H9 (cell line): ENCODE data around the gene GPI. TPM values are rescaled to one million over a fixed set of nuclear protein-coding genes. Genes with fewer than 3 reads are reported as not detected.

ENCODE experiments used
- DNase-seq: peaks from one replicate; pipeline ENCODE4 v3.0.0-alpha.2; 2017
- H2AFZ ChIP-seq: one replicate; pipeline ENCODE4 v1.6.1; 2013; ENCODE audit warnings: mild to moderate bottlenecking, low read length, control low read depth, moderate library complexity
- H2AK5ac ChIP-seq: 2 replicates; pipeline ENCODE4 v1.6.1; 2013; ENCODE audit warnings: low read length, control low read depth, mixed read lengths; ENCODE audit not compliant: insufficient read length
- H2BK120ac ChIP-seq: one replicate; pipeline ENCODE4 v1.6.1; 2013; ENCODE audit warnings: low read depth, mild to moderate bottlenecking, low read length, control low read depth, inconsistent platforms; ENCODE audit not compliant: poor library complexity, severe bottlenecking
- H2BK12ac ChIP-seq: 2 replicates; pipeline ENCODE4 v1.6.1; 2013; ENCODE audit warnings: low read length, control low read depth, mixed read lengths, low read depth; ENCODE audit not compliant: insufficient read length
- H2BK15ac ChIP-seq: 2 replicates; pipeline ENCODE4 v1.6.1; 2013; ENCODE audit warnings: low read depth, low read length, control low read depth
- H2BK20ac ChIP-seq: one replicate; pipeline ENCODE4 v1.6.1; 2013; ENCODE audit warnings: low read depth, mild to moderate bottlenecking, low read length, control low read depth, inconsistent platforms; ENCODE audit not compliant: poor library complexity, severe bottlenecking
- H2BK5ac ChIP-seq: 2 replicates; pipeline ENCODE4 v1.6.1; 2013; ENCODE audit warnings: low read length, control low read depth, mixed read lengths; ENCODE audit not compliant: insufficient read length
- H3K14ac ChIP-seq: 2 replicates; pipeline ENCODE4 v1.6.1; 2013; ENCODE audit warnings: low read length, control low read depth; ENCODE audit not compliant: insufficient read depth
- H3K18ac ChIP-seq: 2 replicates; pipeline ENCODE4 v1.6.1; 2013; ENCODE audit warnings: low read depth, mild to moderate bottlenecking, mixed read lengths, low read length, control low read depth; ENCODE audit not compliant: insufficient read length
- H3K23ac ChIP-seq: 2 replicates; pipeline ENCODE4 v1.6.1; 2013; ENCODE audit warnings: low read length, control low read depth, mixed read lengths, low read depth; ENCODE audit not compliant: insufficient read length
- H3K23me2 ChIP-seq: 2 replicates; pipeline ENCODE4 v1.6.1; 2013; ENCODE audit warnings: low read depth, mild to moderate bottlenecking, mixed read lengths, low read length, control low read depth; ENCODE audit not compliant: insufficient read length, poor library complexity, severe bottlenecking
- H3K27ac ChIP-seq: 2 replicates; pipeline ENCODE4 v1.5.1; 2013; ENCODE audit warnings: low read length, control low read depth, mixed read lengths, low read depth; ENCODE audit not compliant: insufficient read length
- H3K27me3 ChIP-seq: 2 replicates; pipeline ENCODE4 v1.6.1; 2013; ENCODE audit warnings: low read length, control low read depth, inconsistent platforms; ENCODE audit not compliant: insufficient read depth
- H3K4ac ChIP-seq: 2 replicates; pipeline ENCODE4 v1.6.1; 2013; ENCODE audit warnings: low read depth, mild to moderate bottlenecking, control low read depth, inconsistent platforms, low read length, moderate library complexity
- H3K4me1 ChIP-seq: 2 replicates; pipeline ENCODE4 v1.6.1; 2013; ENCODE audit warnings: low read length, control low read depth, inconsistent platforms; ENCODE audit not compliant: insufficient read depth
- H3K4me2 ChIP-seq: 2 replicates; pipeline ENCODE4 v1.6.1; 2013; ENCODE audit warnings: low read length, control low read depth, mixed read lengths; ENCODE audit not compliant: insufficient read length, insufficient read depth
- H3K56ac ChIP-seq: 2 replicates; pipeline ENCODE4 v1.6.1; 2013; ENCODE audit warnings: low read depth, mild to moderate bottlenecking, mixed read lengths, low read length, control low read depth; ENCODE audit not compliant: insufficient read length
- H3K79me1 ChIP-seq: 2 replicates; pipeline ENCODE4 v1.6.1; 2013; ENCODE audit warnings: low read depth, mild to moderate bottlenecking, moderate library complexity, low read length, control low read depth, inconsistent platforms; ENCODE audit not compliant: insufficient read depth, poor library complexity, severe bottlenecking
- H3K79me2 ChIP-seq: 2 replicates; pipeline ENCODE4 v1.6.1; 2013; ENCODE audit warnings: low read length, control low read depth, inconsistent platforms; ENCODE audit not compliant: insufficient read depth
- H3K9ac ChIP-seq: 2 replicates; pipeline ENCODE4 v1.6.1; 2013; ENCODE audit warnings: low read length, control low read depth, mixed read lengths; ENCODE audit not compliant: insufficient read length; ENCODE audit errors: extremely low read depth
- H3K9me3 ChIP-seq: one replicate; pipeline ENCODE4 v1.6.1; 2013; ENCODE audit warnings: low read depth, low read length, inconsistent platforms; ENCODE audit not compliant: control insufficient read depth
- H3T11ph ChIP-seq: one replicate; pipeline ENCODE4 v1.6.1; 2013; ENCODE audit warnings: mild to moderate bottlenecking, low read length, control low read depth, inconsistent platforms
- H4K20me1 ChIP-seq: one replicate; pipeline ENCODE4 v1.6.1; 2013; ENCODE audit not compliant: control insufficient read depth, insufficient read length, insufficient read depth
- H4K5ac ChIP-seq: 2 replicates; pipeline ENCODE4 v1.6.1; 2013; ENCODE audit warnings: low read depth, mild to moderate bottlenecking, mixed read lengths, low read length, control low read depth; ENCODE audit not compliant: insufficient read length
- H4K8ac ChIP-seq: replicated peaks from 2 replicates; pipeline ENCODE4 v1.6.1; 2013; ENCODE audit warnings: low read length, control low read depth, mixed read lengths, low read depth; ENCODE audit not compliant: insufficient read length
- H4K91ac ChIP-seq: 2 replicates; pipeline ENCODE4 v1.6.1; 2013; ENCODE audit warnings: low read depth, mild to moderate bottlenecking, moderate library complexity, mixed read lengths, low read length, control low read depth; ENCODE audit not compliant: insufficient read length
- H3K27ac Mint-ChIP-seq, 3 experiments: 2 replicates in 2 of 3; 3 replicates in 1 of 3; pipeline ENCODE4 v1.8.0; 2020 to 2021; ENCODE audit warnings: mixed read lengths in 3 of 3, mild to moderate bottlenecking in 1 of 3, moderate library complexity in 1 of 3
- H3K27me3 Mint-ChIP-seq: 2 replicates; pipeline ENCODE4 v1.8.0; 2021; ENCODE audit warnings: low read depth, mild to moderate bottlenecking, moderate library complexity, mixed read lengths
- H3K36me3 Mint-ChIP-seq, 3 experiments: 2 replicates in 2 of 3; 3 replicates in 1 of 3; pipeline ENCODE4 v1.8.0; 2020 to 2021; ENCODE audit warnings: low read depth in 3 of 3, mixed read lengths in 3 of 3; ENCODE audit not compliant: insufficient read depth in 1 of 3
- H3K4me1 Mint-ChIP-seq, 2 experiments: 2 replicates each; pipeline ENCODE4 v1.8.0; 2020; ENCODE audit warnings: mixed read lengths in 2 of 2
- H3K4me3 Mint-ChIP-seq, 2 experiments: 2 replicates in 1 of 2; 3 replicates in 1 of 2; pipeline ENCODE4 v1.8.0; 2020 to 2021; ENCODE audit warnings: mild to moderate bottlenecking in 2 of 2, mixed read lengths in 2 of 2, moderate library complexity in 1 of 2
- H3K9me3 Mint-ChIP-seq, 2 experiments: 2 replicates in 1 of 2; 3 replicates in 1 of 2; pipeline ENCODE4 v1.8.0; 2020; ENCODE audit warnings: mild to moderate bottlenecking in 2 of 2, mixed read lengths in 2 of 2, moderate library complexity in 1 of 2
- CTCF ChIP-seq: fragments of 200-600 bp; sonication (generic); conservative IDR thresholded peaks from 3 replicates; pipeline ENCODE4 v1.8.0; 2021; ENCODE audit warnings: antibody characterized with exemption, mild to moderate bottlenecking
- WGBS: extraction: QIAGEN DNeasy Blood & Tissue Kit; methylation state at CpG from one replicate; pipeline ENCODE4 v1.1.7; 2013; ENCODE audit warnings: missing lambda C conversion rate, low lambda C conversion rate, mixed read lengths; ENCODE audit not compliant: insufficient read length; ENCODE audit errors: extremely low coverage; 5-methylcytosine and 5-hydroxymethylcytosine counted together
- total RNA-seq: library from RNA; stranded (reverse); gene quantifications from 2 replicates; pipeline ENCODE4 v1.2.1, GENCODE V29; 2021

GPI gene
- total RNA-seq, 1 experiment from 2014 or later, result 373 TPM

- Histone ChIP-seq H3K4ac (no peak overlapping the region), H3K14ac (no peak overlapping the region), H3K4me2 (no peak overlapping the region), H2BK5ac (no peak overlapping the region), H2BK12ac (no peak overlapping the region), H3K9ac (no peak overlapping the region), H2AFZ (no peak overlapping the region), H3K79me2 (peaks cover 3% of the 10 kb centered on the region; the same call in 1 of the 2 replicates), H3K56ac (no peak overlapping the region), H3K27me3 (no peaks in the 10 kb centered on the region), H4K8ac (no peak overlapping the region), H3T11ph (no peak overlapping the region), H4K5ac (no peak overlapping the region), H3K23me2 (peaks cover 1% of the 10 kb centered on the region), H3K18ac (no peak overlapping the region), H4K20me1 (peaks cover 3% of the 10 kb centered on the region), H3K9me3 (no peaks in the 10 kb centered on the region), H3K23ac (no peak overlapping the region), H3K4me1 (peaks cover 2% of the 10 kb centered on the region; the same call in 1 of the 2 replicates), H2AK5ac (no peak overlapping the region), H2BK15ac (no peak overlapping the region), H4K91ac (no peak overlapping the region), H3K27ac (no peak overlapping the region), H3K79me1 (peaks cover 11% of the 10 kb centered on the region), H2BK20ac (no peak overlapping the region), H2BK120ac (no peak overlapping the region)
- H3K27me3 Mint-ChIP-seq, result no peaks in the 10 kb centered on the region
- no peak overlapping the region for H3K4me3 Mint-ChIP-seq
- H3K9me3 Mint-ChIP-seq, result no peaks in the 10 kb centered on the region
- H3K4me1 Mint-ChIP-seq, result peaks cover 9% of the 10 kb centered on the region in 2 experiments
- no peak overlapping the region for H3K27ac Mint-ChIP-seq
- peaks cover 49 to 85% (median 84%) of the 10 kb centered on the region in 3 experiments for H3K36me3 Mint-ChIP-seq
- no peak for TF ChIP-seq CTCF
- no CpG with 5 or more reads among the region's 4 CpGs for WGBS
- DNase-seq, result no peak
Measured at GRCh38 chr19:34370983-34371382, 6.0 kb downstream of the GPI start.
